Epithelial cell of prostate (primary cell): ENCODE results near the gene RNF7.
"Not testable (repeated sequence)": the region's sequence is repeated elsewhere in the genome, so short reads cannot be mapped to it uniquely, and the experiment has no call there.

ENCODE experiments used
- DNase-seq: peaks from one replicate; pipeline ENCODE4 v3.0.0-alpha.2; 2011; ENCODE audit warnings: low read depth, low spot score
- H3K27ac ChIP-seq: fragments of 450-650 bp; 2 replicates; pipeline ENCODE4 v1.5.1; 2017; ENCODE audit warnings: mild to moderate bottlenecking

The RNF7 gene

DNA sequence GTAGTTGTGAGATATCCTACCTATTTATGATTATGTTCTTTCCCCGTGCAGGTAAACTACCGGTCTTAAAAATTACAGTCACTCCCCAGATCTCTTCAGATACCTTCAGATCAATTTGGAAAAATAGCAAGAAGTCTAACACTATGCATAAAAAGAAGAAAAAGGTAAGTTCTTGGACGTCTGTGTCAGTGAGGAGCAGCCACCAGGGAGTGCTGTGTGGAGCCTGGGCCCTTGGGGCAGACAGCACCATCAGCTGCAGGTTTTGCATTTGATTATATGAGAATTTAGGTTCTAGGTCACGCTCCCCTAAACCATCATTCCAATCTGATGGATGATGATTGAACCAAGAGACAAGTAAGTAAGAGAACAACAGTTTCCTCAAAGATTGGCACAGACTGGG, 8.9 kb upstream of the RNF7 start:
- no peak overlapping the region for H3K27ac ChIP-seq
- no peak for DNase-seq

DNA sequence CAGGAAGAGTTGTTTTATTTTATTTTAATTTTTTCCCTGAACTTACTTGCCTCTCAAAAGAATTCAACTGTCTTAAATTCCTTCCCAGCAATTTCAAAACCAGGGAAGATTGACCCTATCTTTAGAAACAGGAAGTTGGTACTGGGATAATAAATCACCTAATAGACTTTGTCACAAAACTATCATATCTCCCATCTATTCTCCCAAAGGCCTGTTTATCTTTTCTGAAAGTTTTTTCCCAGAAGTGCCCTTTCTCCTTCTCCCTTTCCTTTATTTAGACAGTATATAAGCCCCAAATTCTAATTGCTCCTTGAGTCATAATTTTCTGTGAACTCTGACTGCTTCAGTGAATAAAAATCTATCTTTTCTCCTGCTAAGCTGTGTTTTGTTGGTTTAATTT, 2.9 kb upstream of the RNF7 start:
- no peak for DNase-seq
- H3K27ac ChIP-seq, result no peak overlapping the region

DNA sequence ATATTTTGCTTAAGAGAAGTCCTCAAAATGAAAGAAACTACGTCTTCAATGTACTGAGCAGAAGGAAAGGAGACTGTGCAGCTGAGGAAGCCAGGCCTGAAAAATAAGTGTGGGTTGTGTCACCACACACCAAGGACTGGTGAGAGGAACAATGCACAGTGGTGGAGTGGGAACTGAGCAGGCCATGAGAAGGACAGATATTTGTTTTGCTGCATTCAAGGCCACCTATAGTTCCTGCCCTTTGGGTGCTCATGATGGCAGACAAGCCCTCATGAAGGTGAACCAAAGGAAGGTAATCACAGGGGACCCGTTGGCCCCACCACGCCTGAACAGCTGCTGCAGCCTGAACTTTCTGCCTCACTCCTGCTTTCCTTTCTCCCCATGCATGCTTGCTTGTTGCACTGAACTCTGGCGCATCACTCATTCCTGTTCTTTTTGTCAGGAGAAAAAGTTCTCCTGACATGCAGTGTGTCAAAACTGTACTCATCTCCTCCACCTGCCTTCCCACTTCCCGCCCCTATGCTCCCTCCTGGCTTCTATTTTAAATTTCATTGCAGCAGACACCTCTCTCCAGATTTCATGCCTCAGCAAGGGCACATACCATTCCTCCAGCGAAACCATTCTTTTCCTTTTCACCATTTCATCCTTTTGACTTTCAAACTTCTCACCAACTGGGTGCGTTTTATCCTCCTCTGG, 2.2 kb upstream of the RNF7 start:
- no peak for DNase-seq
- no peak overlapping the region for H3K27ac ChIP-seq

DNA sequence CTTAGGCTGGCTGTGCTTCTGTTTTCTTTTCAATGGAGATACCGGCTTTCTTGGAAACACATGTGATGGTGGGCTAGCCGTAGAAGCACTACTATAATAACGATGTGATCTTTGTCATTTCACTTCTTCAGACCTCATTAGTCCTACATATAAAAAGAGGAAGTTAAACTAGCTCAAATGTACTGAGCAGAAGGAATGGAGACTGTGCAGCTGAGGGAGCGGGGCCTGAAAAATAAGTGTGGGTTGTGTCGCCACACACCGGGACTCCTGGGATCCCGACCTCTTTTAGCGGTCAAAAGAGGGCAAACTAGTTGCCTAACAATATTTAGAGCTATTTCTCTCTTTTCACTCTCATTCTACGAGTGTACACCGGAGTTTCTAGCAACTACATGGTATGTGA, 1.0 kb upstream of the RNF7 start:
- H3K27ac ChIP-seq, result no peak overlapping the region
- DNase-seq, result no peak

DNA sequence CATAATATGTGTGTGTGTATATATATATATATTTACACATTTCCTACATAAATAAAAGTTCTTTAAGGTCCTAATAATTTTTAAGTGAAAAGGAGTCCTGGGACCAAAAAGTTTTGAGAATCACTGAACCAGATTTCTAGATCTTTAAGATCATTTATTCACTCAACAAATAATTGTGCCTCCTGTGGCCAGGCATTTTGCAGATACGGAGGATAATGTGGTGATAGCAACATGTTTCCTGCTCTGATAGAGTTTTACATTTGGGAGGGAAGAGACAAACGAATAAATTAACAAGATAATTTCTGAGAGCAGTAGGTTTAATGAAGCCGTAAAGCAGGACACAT, 448 bp upstream of the RNF7 start:
- H3K27ac ChIP-seq, result peak overlapping the region; percentile 94
- no peak for DNase-seq

DNA sequence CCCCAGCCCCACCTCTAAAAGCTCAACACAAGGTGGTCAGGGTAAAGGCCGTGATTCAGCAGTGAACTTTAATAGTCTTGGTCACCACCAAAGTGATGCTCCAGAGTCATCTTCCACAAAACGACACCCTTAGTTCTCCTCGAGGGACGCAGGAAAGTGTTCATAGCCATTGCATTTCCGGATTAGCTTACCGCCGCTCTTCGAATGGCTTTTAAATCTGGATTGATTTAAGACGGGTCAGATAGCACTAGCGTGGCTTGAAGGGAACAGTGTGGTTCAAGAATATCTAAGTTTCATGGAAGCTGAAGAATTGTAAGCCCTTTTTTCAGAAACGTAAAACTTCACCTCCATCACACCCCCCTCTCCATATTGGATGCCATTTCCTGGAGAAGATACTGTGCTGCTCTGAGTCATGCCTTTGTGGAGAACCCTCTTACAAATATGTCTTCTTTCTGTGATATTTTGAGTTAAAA, 829 bp downstream of the RNF7 start:
- peak overlapping the region; percentile 94 for H3K27ac ChIP-seq
- DNase-seq, result no peak

DNA sequence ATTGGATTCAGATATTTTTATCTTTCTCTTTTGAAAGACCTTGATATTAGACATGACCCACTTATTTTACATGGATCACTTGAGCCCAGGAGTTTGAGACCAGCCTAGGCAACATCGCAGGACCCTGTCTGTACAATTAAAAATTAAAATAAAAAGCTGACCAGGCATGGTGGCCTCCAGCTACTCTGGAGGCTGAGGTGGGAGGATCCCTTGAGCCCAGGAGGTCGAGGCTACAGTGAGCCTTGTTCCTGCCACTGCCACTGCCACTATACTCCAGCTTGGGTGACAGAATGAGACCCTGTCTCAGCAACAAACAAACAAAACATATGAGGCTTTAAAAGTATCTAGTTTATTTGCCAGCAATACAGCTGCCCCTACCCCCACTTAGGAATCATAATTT, 1.6 kb downstream of the RNF7 start:
- no peak for DNase-seq
- H3K27ac ChIP-seq, result peak overlapping the region; percentile 94

DNA sequence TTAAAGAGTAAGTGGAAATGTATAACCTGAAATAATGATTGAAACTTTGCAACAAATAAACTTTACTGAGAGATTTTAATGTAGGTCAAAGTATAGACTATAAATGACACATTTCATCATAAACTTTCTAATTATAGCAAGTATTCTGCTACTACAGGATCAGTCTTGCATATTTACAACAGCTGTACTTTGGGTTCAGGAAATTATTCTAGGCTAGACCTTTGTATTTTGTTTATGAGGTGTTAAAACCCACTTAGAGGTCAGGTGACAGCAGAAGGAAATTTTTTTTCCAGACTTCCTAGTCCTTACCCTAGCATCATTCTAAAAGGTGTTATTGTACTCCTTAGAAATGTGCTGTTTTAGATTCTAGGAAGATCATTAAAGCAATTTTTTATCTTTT, 2.3 kb downstream of the RNF7 start:
- no peak for DNase-seq
- peak overlapping the region; percentile 94 for H3K27ac ChIP-seq

DNA sequence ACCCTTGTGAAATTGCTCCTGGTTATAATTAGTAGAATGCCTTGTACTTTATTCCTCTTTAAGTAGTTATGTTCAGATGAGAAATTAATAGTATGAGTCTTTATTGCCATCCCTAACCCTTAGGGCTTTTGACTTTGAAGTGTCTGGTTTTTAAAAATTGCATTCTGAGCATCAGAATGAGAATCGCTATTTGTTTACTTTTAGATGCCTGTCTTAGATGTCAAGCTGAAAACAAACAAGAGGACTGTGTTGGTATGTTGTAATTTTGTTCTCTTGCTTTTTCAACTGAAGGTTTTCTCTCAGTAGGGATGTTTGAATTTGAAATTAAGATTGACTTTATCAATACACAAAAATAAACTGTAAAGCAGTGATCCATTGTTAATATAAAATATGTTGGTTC, 5.2 kb downstream of the RNF7 start:
- no peak for DNase-seq
- H3K27ac ChIP-seq, result no peak overlapping the region

DNA sequence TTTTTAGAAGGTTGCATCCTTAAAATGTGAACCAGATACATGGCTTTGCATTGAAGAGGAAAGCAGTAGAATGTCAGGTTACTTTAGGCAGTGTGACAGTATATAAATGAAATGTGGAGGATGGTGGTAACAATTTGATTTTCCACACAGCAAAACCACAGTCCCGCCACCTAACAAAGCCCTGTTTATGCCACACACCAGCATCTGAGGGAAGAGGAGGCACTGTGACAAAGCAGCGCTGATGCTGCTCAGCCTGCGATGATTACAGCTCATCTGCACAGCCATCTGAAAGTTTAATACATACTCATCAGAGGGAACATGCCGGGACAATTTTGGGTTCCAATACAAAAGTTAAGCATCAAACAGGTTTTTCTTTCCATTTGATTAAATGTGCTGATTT, 8.9 kb downstream of the RNF7 start:
- H3K27ac ChIP-seq, result no peak overlapping the region
- no peak for DNase-seq

DNA sequence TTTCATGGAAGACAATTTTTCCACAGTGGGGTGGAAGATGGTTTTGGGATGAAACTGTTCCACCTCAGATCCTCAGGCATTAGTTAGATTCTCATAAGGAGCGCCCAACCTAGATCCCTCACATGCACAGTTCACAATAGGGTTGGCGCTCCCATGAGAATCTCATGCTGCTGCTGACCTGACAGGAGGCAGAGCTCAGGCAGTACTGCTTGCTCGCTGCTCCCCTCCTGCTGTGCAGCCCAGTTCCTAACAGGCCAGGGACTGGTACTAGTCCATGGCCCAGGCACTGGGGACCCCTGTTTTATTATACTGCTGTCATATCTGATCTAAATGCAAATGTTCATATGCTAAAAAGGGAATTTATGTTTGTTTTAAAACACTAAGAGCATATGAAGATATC, 15.3 kb downstream of the RNF7 start:
- no peak overlapping the region for H3K27ac ChIP-seq
- no peak for DNase-seq

DNA sequence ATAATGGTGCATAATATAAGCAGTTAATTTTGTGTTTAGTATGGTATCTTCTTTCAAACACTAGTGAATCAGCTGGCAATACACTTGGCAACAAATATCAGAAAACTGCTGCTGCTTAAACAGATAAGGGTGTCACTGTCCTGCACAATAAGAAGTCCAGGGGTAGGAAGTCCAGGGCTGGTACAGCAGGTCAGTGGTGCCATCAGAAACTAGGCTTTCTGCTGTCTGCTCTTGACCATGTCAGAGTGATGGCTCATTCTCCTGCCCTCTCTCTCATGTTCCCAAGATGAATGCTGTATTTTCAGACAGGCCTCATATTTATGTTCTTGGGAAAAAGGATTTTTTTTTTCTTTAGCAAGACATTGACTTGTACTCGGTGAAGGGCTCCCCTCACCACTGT, 15.9 kb downstream of the RNF7 start:
- H3K27ac ChIP-seq, result no peak overlapping the region
- DNase-seq, result no peak

DNA sequence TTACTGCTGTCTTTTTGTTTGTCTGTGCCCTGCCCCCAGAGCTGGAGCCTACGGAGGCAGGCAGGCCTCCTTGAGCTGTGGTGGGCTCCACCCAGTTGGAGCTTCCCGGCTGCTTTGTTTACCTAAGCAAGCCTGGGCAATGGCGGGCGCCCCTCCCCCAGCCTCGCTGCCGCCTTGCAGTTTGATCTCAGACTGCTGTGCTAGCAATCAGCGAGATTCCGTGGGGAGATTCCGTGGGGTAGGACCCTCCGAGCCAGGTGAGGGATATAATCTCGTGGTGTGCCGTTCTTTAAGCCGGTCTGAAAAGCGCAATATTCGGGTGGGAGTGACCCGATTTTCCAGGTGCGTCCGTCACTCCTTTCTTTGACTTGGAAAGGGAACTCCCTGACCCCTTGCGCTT, 24.5 kb downstream of the RNF7 start:
- not testable (repeated sequence) for DNase-seq, H3K27ac ChIP-seq

DNA sequence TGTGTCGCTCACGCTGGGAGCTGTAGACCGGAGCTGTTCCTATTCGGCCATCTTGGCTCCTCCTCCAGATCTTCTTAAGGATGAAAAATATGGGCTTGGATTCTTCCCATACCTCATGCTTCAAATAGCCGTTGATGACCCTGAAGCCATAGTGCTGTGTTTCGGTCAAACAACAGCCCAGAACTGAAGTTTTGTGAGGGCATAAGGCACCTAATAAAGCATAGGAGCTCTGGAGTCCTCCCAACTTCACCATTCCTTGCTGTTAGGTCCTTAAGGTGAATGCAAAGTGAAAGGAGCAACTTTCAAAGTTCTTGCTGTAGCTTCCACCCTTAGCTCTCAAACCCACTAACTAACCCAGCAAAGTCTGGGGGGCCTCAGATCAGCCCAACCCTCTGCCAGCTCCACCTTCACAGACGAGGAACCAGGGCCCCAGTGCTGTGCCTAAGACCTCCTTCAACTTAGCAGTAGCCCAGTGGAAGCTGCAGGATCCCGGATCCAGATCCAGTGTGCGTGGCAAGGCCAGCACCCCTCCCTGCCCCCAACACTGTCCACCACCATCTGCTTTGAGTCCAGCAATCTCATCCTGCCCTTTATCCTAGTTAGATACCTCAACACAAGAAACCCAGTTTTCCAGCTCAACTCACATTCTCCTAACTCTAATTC, 25.1 kb downstream of the RNF7 start, which contains the start of gene GRK7:
TSS of gene GRK7 (plus strand) at position 321 of the 663 bp plus-strand sequence. CDS start 14,877 bp downstream, outside the sequence.
- H3K27ac ChIP-seq, result no peak within 1 kb of the TSS
- DNase-seq, result no peak

DNA sequence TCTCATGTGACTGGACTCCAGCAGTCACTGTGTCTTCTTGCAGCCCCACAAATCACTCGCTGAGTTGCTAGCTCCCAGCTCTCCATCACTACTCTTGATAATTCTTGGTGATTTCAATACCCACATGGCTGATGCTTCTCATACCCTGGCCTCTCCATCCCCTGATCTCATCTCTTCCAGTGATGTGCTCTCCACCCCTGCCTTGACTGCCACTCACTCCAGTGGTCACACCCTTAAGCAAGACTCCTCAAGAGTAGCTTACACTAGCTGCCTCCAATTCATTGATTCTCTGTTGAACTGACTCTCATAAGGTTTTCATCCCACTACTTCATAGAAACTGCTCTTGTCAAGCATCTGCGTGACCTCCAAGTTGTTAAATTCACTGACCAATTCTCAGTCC, 25.9 kb downstream of the RNF7 start:
- DNase-seq, result no peak
- H3K27ac ChIP-seq, result no peak overlapping the region

DNA sequence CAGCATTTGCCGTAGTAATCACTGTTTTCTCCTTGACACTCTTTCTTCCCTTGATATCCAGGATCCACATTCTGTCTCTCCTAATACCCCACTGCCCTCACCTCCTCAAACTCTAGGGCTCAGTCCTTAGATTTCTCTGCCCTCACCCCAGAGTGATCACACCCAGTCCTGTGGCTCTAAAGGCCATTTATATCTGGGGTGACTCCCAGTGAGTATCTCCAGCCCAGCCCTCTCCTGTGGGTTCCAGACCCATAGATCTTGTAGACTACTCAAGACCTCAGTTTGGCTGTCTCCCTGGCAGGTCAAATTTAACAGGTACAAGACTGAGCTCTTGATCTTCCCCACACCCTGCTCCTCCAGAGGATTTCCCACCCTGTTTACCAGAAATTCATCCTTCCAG, 26.4 kb downstream of the RNF7 start:
- H3K27ac ChIP-seq, result no peak overlapping the region
- DNase-seq, result no peak

DNA sequence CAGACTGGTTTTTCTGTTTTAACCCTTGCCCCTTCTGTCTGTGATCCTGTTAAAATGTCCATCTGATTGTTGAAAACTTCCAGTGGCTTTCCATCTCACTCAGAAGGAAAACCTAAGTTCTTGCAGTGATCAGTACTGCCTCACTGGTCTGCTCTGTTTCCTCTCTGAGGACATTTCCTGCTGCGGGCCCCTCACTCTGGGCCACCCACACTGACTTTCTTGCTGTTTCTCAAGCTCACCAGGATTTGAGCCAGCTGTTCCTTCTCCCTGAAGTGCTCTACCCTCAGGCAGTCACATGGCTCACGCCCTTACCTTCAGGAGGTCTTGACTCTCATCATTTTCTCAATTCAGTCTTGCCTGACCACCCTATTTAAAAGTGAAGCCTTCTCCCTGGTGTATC, 26.9 kb downstream of the RNF7 start:
- no peak for DNase-seq
- no peak overlapping the region for H3K27ac ChIP-seq

DNA sequence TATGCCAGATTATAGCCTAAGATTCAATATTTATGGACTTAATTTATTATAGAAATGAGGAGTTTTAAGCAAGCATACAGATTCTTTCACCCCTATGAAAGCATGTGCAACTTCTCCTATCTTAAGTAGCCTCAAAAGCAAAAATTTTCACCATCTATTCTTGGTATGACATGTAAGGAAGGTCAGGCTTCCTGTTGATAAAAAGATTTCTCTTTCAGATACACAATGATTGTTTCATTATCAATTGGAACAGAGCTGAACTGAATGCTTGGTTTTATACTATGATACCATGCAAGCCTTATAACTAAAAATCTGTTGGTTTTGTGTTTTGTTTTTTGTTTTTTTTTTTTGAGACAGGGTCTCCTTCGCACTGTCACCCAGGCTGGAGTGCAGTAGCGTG, 29.0 kb downstream of the RNF7 start:
- no peak for DNase-seq
- no peak overlapping the region for H3K27ac ChIP-seq

DNA sequence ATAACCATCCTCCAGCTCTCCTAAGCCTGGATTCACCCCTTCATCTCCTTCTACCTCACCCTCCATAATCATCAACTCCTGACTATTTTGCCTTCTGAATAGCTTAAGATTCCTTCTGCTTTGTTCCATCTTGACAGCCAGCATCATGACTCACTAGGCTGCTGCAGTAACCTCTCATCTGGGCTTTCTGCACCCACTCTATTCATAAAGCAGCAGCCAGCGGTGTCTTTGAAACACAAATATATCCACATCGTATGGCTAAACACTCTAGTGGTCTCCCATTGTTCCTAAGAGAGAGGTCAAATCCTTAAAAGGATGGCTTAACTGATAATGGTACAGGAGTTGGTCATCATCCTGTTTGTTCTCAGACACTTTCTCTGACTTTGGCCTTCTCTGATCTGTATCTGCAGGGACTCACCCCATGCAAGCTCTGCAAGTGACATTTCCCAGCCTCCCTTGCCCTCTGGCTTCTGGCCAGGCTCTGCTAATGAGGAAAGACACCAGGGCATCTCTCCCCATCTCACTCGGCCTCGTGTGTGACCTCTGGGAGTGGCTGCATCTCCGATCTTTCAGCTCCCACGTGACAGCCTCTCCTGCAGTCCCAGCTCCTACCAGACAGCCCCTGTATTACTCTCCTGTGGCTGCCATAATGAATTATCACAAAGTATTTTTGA, 31.3 kb downstream of the RNF7 start:
- no peak for DNase-seq
- H3K27ac ChIP-seq, result no peak overlapping the region

DNA sequence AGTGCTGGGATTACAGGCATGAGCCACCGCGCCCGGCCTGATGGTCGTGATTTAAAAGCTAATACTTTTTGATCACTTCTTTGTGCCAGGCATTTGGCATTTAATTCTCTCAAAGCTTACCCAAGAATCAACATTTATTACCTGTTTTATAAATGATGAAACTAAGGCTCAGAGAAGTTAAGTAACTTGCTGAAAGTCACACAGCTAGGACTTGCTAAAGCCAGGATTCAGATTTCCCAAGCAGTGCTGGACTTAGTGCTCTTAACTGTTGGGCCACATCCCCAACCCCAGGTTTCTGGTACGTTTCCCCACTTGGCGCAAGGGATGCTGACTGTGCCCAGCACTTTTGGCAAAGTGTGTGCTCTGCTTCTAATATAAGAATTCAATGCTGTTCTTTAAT, 35.6 kb downstream of the RNF7 start:
- DNase-seq, result no peak
- no peak overlapping the region for H3K27ac ChIP-seq

DNA sequence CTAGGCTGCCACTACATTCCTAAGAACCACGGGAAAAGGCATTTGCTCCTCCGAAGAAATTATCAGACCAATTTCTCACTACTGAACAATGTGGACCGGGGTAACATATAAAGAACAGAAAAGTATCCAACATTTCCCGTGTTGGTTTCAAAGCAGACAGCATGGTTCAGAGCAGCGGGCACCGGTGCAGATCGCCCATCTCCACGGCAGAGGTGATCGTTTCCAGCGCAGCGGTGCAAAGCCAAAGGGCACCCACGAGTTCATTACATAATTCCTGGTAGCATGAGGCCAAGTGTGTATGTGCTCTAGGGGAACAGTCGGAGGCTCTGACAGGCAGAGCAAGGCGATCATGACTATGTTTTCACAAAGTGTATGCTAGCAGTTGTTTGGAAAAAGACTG, 38.3 kb downstream of the RNF7 start:
- no peak for DNase-seq

DNA sequence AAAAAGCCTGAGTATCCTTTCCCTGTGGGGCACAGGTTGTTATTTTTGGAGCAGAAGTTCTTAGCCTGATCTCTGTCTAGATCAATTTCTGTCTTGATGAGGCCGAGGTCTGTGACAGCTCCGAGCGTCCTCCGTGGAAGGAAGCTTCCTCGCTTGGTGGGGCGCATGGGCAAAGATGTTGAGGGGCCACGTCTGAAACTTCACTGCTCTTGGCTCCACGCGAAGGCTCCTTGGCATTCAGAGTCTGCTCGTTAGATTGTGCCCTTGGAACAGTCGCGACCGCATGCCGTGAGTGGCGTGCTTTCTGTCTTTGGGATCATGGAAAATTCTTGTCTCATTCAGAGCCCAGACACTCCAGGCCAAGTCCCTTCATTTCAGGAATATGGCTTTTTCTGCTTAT, 38.8 kb downstream of the RNF7 start:
- DNase-seq, result no peak
- H3K27ac ChIP-seq, result no peak overlapping the region

More for the DNA sequence above, 38.3 kb downstream of the RNF7 start:
- H3K27ac ChIP-seq, result no peak overlapping the region
